Liver (tissue), 3 donors: Measurements from ENCODE around the gene DHRSX.

Experiments
- CTCF ChIP-seq: fragments of 150-350 bp; IDR thresholded peaks from 2 replicates; pipeline ENCODE4 v1.5.1; 2017; ENCODE audit warnings: improper control_type of control experiment, low read depth, low read length; ENCODE audit not compliant: missing input control
- GABPA ChIP-seq, 2 donors: IDR thresholded peaks in 1 of 2; conservative IDR thresholded peaks in 1 of 2; 2 replicates each; pipeline ENCODE4 v1.6.1; 2016; ENCODE audit warnings: antibody characterized with exemption in 2 of 2, mild to moderate bottlenecking in 1 of 2, moderate library complexity in 1 of 2
- RAD21 ChIP-seq, 2 donors: IDR thresholded peaks; 2 replicates each; pipeline ENCODE4 v1.6.1; 2016; ENCODE audit warnings: antibody characterized with exemption in 2 of 2, mild to moderate bottlenecking in 2 of 2
- TAF1 ChIP-seq: conservative IDR thresholded peaks from 2 replicates; pipeline ENCODE4 v1.6.1; 2016; ENCODE audit warnings: antibody characterized with exemption, mild to moderate bottlenecking
- YY1 ChIP-seq: IDR thresholded peaks from 2 replicates; pipeline ENCODE4 v1.6.1; 2016; ENCODE audit warnings: antibody characterized with exemption, mild to moderate bottlenecking
- TF ChIP-seq, protein P1 (sequence below): IDR thresholded peaks from 2 replicates; pipeline ENCODE4 v1.6.1; 2016; ENCODE audit warnings: antibody characterized with exemption
- donor health status: healthy.
- donor health status: healthy.

DNA sequence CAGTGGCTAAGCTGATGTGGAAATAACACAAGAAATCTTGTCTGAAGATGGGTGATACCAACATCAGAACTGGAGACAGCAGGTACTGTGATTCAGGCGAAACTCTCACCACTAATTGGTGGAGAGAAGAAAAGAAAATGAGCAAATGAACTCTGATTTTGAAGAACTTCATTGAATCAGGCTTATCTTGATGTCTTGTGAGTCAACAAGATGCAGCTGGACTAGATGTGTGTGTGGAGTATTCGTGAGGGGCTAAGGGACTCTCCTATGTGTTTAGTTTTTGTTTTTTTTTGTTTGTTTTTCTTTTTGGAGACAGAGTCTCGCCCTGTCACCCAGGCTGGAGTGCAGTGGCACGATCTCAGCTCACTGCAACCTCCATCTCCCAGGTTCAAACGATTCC is 131.6 kb downstream of the DHRSX start:
- TF ChIP-seq, protein P1, sequence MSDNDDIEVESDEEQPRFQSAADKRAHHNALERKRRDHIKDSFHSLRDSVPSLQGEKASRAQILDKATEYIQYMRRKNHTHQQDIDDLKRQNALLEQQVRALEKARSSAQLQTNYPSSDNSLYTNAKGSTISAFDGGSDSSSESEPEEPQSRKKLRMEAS = no peak
- no peak for TF ChIP-seq CTCF
- no peak for TF ChIP-seq RAD21 (IDR thresholded peaks at IDR 0.05)
- TF ChIP-seq GABPA (IDR thresholded peaks at IDR 0.05 in 1 of 2, conservative IDR thresholded peaks at IDR 0.05 in 1 of 2) = no peak
- TF ChIP-seq YY1 = no peak
- no peak for TF ChIP-seq TAF1
